SK-N-SH (cell line): ENCODE measurements around the gene GPR15LG. TPM values are rescaled to one million over a fixed set of nuclear protein-coding genes. Genes with fewer than 3 reads are reported as not detected.

Source experiments
- CTCF ChIA-PET: fragments of 300-600, 350-600 bp; formaldehyde crosslinking; extraction: SDS; loops from one replicate; lab custom pipeline; 2021; lab: Yijun Ruan, JAX
- POLR2A ChIA-PET: fragments of 350-600 bp; sonication (Branson Sonifier 250); formaldehyde crosslinking; extraction: SDS; loops from one replicate; lab custom pipeline; 2020; ENCODE audit warnings: antibody characterized with exemption, inconsistent platforms; lab: Yijun Ruan, JAX
- DNase-seq: peaks from one replicate; pipeline ENCODE4 v3.0.0; 2012
- H2AFZ ChIP-seq: fragments of 200-600 bp; sonication (generic); 2 replicates; pipeline ENCODE4 v1.8.1; 2016; ENCODE audit warnings: antibody characterized with exemption, mild to moderate bottlenecking, low read depth
- H3F3A ChIP-seq: fragments of 200-600 bp; sonication (generic); replicated peaks from 2 replicates; pipeline ENCODE3; 2016; ENCODE audit warnings: antibody characterized with exemption, mild to moderate bottlenecking; ENCODE audit not compliant: insufficient read depth
- H3K27ac ChIP-seq, 2 experiments: fragments of 200-500 bp in 1 of 2; fragments of 200-600 bp in 1 of 2; sonication (Bioruptor generic) in 1 of 2; sonication (generic), shearing (Covaris generic) in 1 of 2; 2 replicates each; pipeline versions ENCODE4 v1.5.1 to v1.6.1; 2014 to 2016; ENCODE audit warnings: low read depth in 2 of 2, inconsistent platforms in 1 of 2, low read length in 1 of 2, mild to moderate bottlenecking in 1 of 2, mixed read lengths in 1 of 2
- H3K27me3 ChIP-seq: fragments of 200-600 bp; sonication (generic), shearing (Covaris generic); 2 replicates; pipeline ENCODE4 v1.6.1; 2016; ENCODE audit warnings: mixed run types; ENCODE audit not compliant: insufficient read depth
- H3K36me3 ChIP-seq, 2 experiments: fragments of 200-500 bp in 1 of 2; fragments of 200-600 bp in 1 of 2; sonication (Bioruptor generic) in 1 of 2; sonication (generic) in 1 of 2; replicated peaks in 1 of 2; 2 replicates each; pipeline versions ENCODE3 to v1.5.1; 2014 to 2016; ENCODE audit warnings: low read length in 1 of 2, mild to moderate bottlenecking in 1 of 2; ENCODE audit not compliant: insufficient read depth in 2 of 2, control insufficient read depth in 1 of 2
- H3K4me1 ChIP-seq, 2 experiments: fragments of 200-500 bp in 1 of 2; fragments of 200-600 bp in 1 of 2; sonication (Bioruptor generic) in 1 of 2; sonication (generic), shearing (Covaris generic) in 1 of 2; 2 replicates each; pipeline versions ENCODE4 v1.5.1 to v1.6.1; 2014 to 2016; ENCODE audit warnings: low read depth in 1 of 2, low read length in 1 of 2, mixed run types in 1 of 2; ENCODE audit not compliant: insufficient read depth in 2 of 2, control insufficient read depth in 1 of 2
- H3K4me2 ChIP-seq: fragments of 200-600 bp; sonication (generic), shearing (Covaris generic); 2 replicates; pipeline ENCODE4 v1.6.1; 2017; ENCODE audit warnings: mixed run types
- H3K4me3 ChIP-seq, 2 experiments: fragments of 200-500 bp in 1 of 2; fragments of 200-600 bp in 1 of 2; sonication (Bioruptor generic) in 1 of 2; sonication (generic), shearing (Covaris generic) in 1 of 2; 2 replicates each; pipeline versions ENCODE4 v1.5.1 to v1.8.1; 2014 to 2016; ENCODE audit warnings: low read depth in 2 of 2, inconsistent platforms in 1 of 2, low read length in 1 of 2, mild to moderate bottlenecking in 1 of 2, mixed read lengths in 1 of 2, moderate library complexity in 1 of 2
- H3K79me2 ChIP-seq: fragments of 200-600 bp; sonication (generic); 2 replicates; pipeline ENCODE4 v1.8.1; 2017; ENCODE audit warnings: mild to moderate bottlenecking; ENCODE audit not compliant: insufficient read depth
- H3K9ac ChIP-seq: fragments of 200-600 bp; sonication (generic); 2 replicates; pipeline ENCODE4 v1.6.1; 2017; ENCODE audit warnings: mixed run types
- H3K9me2 ChIP-seq: fragments of 200-600 bp; sonication (generic); 2 replicates; pipeline ENCODE4 v1.6.1; 2017; ENCODE audit warnings: mixed run types
- H3K9me3 ChIP-seq: fragments of 200-600 bp; sonication (generic); 2 replicates; pipeline ENCODE4 v1.6.1; 2017; ENCODE audit warnings: mixed run types, mild to moderate bottlenecking, moderate library complexity
- H4K20me1 ChIP-seq: fragments of 200-600 bp; sonication (generic); 2 replicates; pipeline ENCODE4 v1.6.1; 2017; ENCODE audit warnings: mild to moderate bottlenecking, mixed run types; ENCODE audit not compliant: insufficient read depth
- CHD2 ChIP-seq: fragments of 150-350 bp; IDR thresholded peaks from 2 replicates; pipeline ENCODE4 v1.6.1; 2018; ENCODE audit warnings: low read length; ENCODE audit not compliant: partially characterized antibody
- EP300 ChIP-seq, 2 experiments: IDR thresholded peaks; 2 replicates each; pipeline versions ENCODE4 v1.4.0 to v1.6.1; 2012; ENCODE audit warnings: borderline replicate concordance in 1 of 2, low read depth in 1 of 2, low read length in 1 of 2
- EZH2phosphoT487 ChIP-seq: fragments of 200-600 bp; sonication (generic); IDR thresholded peaks from 2 replicates; pipeline ENCODE4 v1.6.1; 2017; ENCODE audit warnings: low read depth, mixed run types, mild to moderate bottlenecking, antibody characterized with exemption, moderate library complexity, borderline replicate concordance
- FOSL2 ChIP-seq: IDR thresholded peaks from 2 replicates; pipeline ENCODE4 v1.4.0; 2012; ENCODE audit warnings: low read depth, mild to moderate bottlenecking, moderate library complexity, borderline replicate concordance
- FOXJ3 ChIP-seq: sonication (generic); formaldehyde crosslinking; IDR thresholded peaks from 2 replicates; pipeline ENCODE4 v1.5.1; 2020; ENCODE audit warnings: mild to moderate bottlenecking, missing genetic modification reagents
- GABPA ChIP-seq: IDR thresholded peaks from 2 replicates; pipeline ENCODE4 v1.4.0; 2012; ENCODE audit warnings: low read depth, mild to moderate bottlenecking
- JUND ChIP-seq: IDR thresholded peaks from 2 replicates; pipeline ENCODE4 v1.4.0; 2012
- MAX ChIP-seq: IDR thresholded peaks from 2 replicates; pipeline ENCODE4 v1.4.0; 2012; ENCODE audit warnings: low read depth
- MEF2A ChIP-seq: IDR thresholded peaks from 2 replicates; pipeline ENCODE4 v1.4.0; 2012; ENCODE audit warnings: low read depth, borderline replicate concordance
- MXI1 ChIP-seq: IDR thresholded peaks from 2 replicates; pipeline ENCODE4 v1.6.1; 2012; ENCODE audit warnings: mild to moderate bottlenecking, low read depth, low read length, improper control_type of control experiment
- NFIC ChIP-seq: IDR thresholded peaks from 2 replicates; pipeline ENCODE4 v1.4.0; 2012; ENCODE audit warnings: borderline replicate concordance
- POLR2AphosphoS5 ChIP-seq: IDR thresholded peaks from 2 replicates; pipeline ENCODE4 v1.6.1; 2012; ENCODE audit warnings: low read depth, low read length
- RCOR1 ChIP-seq: fragments of 150-350 bp; IDR thresholded peaks from 2 replicates; pipeline ENCODE4 v1.6.1; 2017; ENCODE audit warnings: antibody characterized with exemption, low read length
- RFX5 ChIP-seq: IDR thresholded peaks from 2 replicates; pipeline ENCODE4 v1.6.1; 2012; ENCODE audit warnings: mild to moderate bottlenecking, improper control_type of control experiment, low read length
- SMC3 ChIP-seq: IDR thresholded peaks from 2 replicates; pipeline ENCODE4 v1.6.1; 2012; ENCODE audit warnings: low read depth, low read length, improper control_type of control experiment
- TAF1 ChIP-seq: IDR thresholded peaks from 2 replicates; pipeline ENCODE4 v1.6.1; 2012; ENCODE audit warnings: low read depth, mild to moderate bottlenecking, low read length, moderate library complexity, borderline replicate concordance
- TCF12 ChIP-seq: IDR thresholded peaks from 2 replicates; pipeline ENCODE4 v1.4.0; 2012
- YY1 ChIP-seq: IDR thresholded peaks from 2 replicates; pipeline ENCODE4 v1.4.0; 2012; ENCODE audit warnings: low read depth, mild to moderate bottlenecking
- ZBTB33 ChIP-seq: IDR thresholded peaks from 2 replicates; pipeline ENCODE4 v1.4.0; 2012; ENCODE audit warnings: low read depth, borderline replicate concordance
- WGBS: methylation state at CpG from one replicate; pipeline ENCODE4 v1.1.6; 2017; ENCODE audit warnings: low lambda C conversion rate; 5-methylcytosine and 5-hydroxymethylcytosine counted together
- polyA plus RNA-seq, 3 experiments: library from polyadenylated mRNA; depleted of rRNA; stranded (reverse); fragments of >200 nt; gene quantifications; 2 replicates each; pipeline ENCODE4 v1.2.3, GENCODE V29; 2012
- TF ChIP-seq, protein P1 (sequence below): fragments of 150-350 bp; IDR thresholded peaks from 2 replicates; pipeline ENCODE4 v1.6.1; 2017; ENCODE audit warnings: antibody characterized with exemption, low read length, low read depth, borderline replicate concordance

The GPR15LG gene
- polyA plus RNA-seq, 1 of the 3 experiments (the other 2 are of a cell fraction), result not detected

DNA sequence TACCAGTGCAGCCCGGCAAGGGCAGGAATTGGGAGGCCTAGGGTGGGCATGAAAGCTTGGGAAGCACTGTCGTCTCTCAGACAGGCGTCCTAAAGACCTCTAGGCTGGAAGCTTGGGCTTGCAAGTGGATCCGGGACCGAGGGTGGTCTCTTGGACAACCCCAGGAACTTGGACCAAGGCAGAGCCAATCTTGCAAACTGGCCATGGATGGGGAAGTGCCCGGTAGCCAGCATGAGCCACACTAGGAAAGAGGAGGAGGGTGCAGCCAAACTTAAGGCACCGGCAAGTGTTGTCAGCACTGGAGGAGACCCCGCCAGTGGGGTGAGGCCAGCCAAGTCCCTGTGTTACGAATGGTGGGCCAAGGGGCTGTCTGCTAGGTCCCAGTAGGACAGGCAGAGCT, 43.2 kb downstream of the GPR15LG start (continued):
- TF ChIP-seq ZBTB33, result no peak
- TF ChIP-seq FOSL2, result no peak
- TF ChIP-seq RCOR1, result no peak
- TF ChIP-seq, all 33 proteins: peak for 0

DNA sequence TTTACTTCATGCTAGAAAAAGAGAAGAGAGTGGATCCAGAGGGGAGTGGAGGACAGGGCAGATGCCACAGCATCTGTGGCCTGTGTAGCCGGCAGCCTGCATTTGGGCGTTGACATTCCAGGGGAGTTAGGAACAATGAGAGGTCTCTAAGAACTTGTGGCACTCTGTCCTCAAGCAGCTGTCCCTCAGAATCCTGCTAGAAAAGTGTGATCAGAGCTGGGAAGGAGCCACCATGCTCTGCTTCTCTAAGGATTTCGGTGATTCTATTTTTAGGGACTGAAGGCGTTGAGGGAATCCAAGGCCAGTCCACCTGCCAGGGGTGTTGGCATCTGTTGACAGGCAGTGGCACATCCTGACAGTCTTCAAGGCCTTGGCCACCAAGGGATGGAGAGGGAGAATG, 44.1 kb downstream of the GPR15LG start:
- Histone ChIP-seq H3K36me3 (no peaks in the 10 kb centered on the region), H3K27ac (no peak overlapping the region), H3K79me2 (no peaks in the 10 kb centered on the region), H2AFZ (no peak overlapping the region), H3K9me3 (no peaks in the 10 kb centered on the region), H3K9me2 (no peaks in the 10 kb centered on the region), H3K4me2 (no peak overlapping the region), H3K4me1 (no peaks in the 10 kb centered on the region), H4K20me1 (no peaks in the 10 kb centered on the region), H3K4me3 (no peak overlapping the region), H3K27me3 (no peaks in the 10 kb centered on the region), H3K9ac (no peak overlapping the region), H3F3A (no peaks in the 10 kb centered on the region)
- DNase-seq, result no peak
- WGBS, result 32% methylated on average over 2 of the region's 4 CpGs
- ChIA-PET CTCF (interaction anchor here (1.3 kb wide), 1 partner anchor 73 kb away, joined by 3 read pairs; no protein-coding TSS in a partner anchor), POLR2A (no interaction called here)
- TF ChIP-seq EZH2phosphoT487, result no peak
- TF ChIP-seq TCF12, result no peak
- no peak for TF ChIP-seq YY1
- TF ChIP-seq GABPA, result no peak
- TF ChIP-seq CHD2, result no peak
- no peak for TF ChIP-seq JUND
- TF ChIP-seq, protein P1, sequence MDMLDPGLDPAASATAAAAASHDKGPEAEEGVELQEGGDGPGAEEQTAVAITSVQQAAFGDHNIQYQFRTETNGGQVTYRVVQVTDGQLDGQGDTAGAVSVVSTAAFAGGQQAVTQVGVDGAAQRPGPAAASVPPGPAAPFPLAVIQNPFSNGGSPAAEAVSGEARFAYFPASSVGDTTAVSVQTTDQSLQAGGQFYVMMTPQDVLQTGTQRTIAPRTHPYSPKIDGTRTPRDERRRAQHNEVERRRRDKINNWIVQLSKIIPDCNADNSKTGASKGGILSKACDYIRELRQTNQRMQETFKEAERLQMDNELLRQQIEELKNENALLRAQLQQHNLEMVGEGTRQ, result no peak
- TF ChIP-seq POLR2AphosphoS5, result no peak
- no peak for TF ChIP-seq MAX
- TF ChIP-seq MEF2A, result no peak
- TF ChIP-seq MXI1, result no peak
- TF ChIP-seq TAF1, result no peak
- TF ChIP-seq SMC3, result no peak
- no peak for TF ChIP-seq FOXJ3
- no peak for TF ChIP-seq RFX5
- no peak for TF ChIP-seq EP300 (IDR thresholded peaks at IDR 0.05; ENCODE audit: borderline replicate concordance in 1 of 2, low read depth in 1 of 2, low read length in 1 of 2)
- no peak for TF ChIP-seq NFIC
